Stimulated activated CD4-positive, alpha-beta T cell treated with anti-CD3 and anti-CD28 coated beads, TNF-alpha, amount 100 ng/mL, for 24 hours (primary cell): ENCODE results near the gene ZC3H7A.

Source experiments
- DNase-seq, 3 experiments: peaks; one replicate each; pipeline ENCODE4 v3.0.0-alpha.2; 2020; ENCODE audit warnings: low read depth in 3 of 3

Gene ZC3H7A

DNA sequence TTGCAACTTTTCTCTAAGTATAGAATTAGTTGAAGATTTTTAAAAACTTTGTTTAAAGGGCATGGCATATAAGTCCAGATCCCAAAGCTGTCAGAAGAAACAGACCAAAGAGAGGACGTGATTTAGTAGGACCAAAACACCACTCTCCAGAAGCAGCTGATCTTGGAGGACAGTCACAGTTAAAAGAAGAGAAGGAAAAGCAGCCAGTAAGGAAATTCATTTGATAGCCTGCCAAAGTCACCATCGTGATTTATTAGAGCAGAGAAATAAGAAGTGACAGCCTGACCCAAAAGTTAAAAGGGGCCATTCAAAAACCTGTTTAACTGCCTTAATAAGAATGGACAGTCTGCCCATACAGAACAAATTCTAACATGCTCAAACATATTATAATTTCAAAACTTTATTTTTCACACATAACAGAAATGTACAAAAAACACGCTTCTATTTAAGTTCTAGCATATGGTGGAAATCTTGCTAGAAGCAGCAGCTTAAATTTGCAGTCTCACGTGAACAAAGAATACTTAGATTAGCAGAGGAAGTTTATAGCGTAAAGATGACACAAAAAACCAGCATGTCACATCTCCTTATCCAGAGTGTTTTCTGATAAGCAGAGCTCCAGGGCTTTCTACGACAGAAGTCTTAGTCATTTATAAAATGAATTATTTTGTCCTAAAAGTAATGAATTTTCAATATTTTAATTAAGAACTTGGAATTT lies 91.6 kb downstream of the ZC3H7A start:
- no peak for DNase-seq
